MCF 10A (cell line): ENCODE results near the gene NPL. TPM values are rescaled to one million over a fixed set of nuclear protein-coding genes. Genes with fewer than 3 reads are reported as not detected.
A peak's percentile ranks its signal among the peaks of the same experiment; 100 is the strongest.

Experiments used
- BruUV-seq: library from RNA; stranded (reverse); fragments of 400-500 nt; replicated peaks from 2 replicates; lab custom pipeline; 2021; lab: Mats Ljungman, UMichigan
- CTCF ChIA-PET: fragments of 300-600 bp; sonication (Branson Sonifier 250); formaldehyde crosslinking; extraction: SDS; loops from one replicate; lab custom pipeline; 2021; ENCODE audit warnings: antibody characterized with exemption, inconsistent platforms; lab: Yijun Ruan, JAX
- POLR2A ChIA-PET: fragments of 300-600, 350-650 bp; sonication (Branson Sonifier 250); formaldehyde crosslinking; extraction: SDS; loops from one replicate; lab custom pipeline; 2020; ENCODE audit warnings: antibody characterized with exemption, inconsistent platforms; lab: Yijun Ruan, JAX
- DNase-seq: peaks from one replicate; pipeline ENCODE4 v3.0.0-alpha.2; 2018; ENCODE audit not compliant: unreplicated experiment
- H3K27ac Mint-ChIP-seq: one replicate; pipeline ENCODE4 v1.8.0; 2022; ENCODE audit warnings: mild to moderate bottlenecking, low read depth, mixed read lengths; ENCODE audit not compliant: unreplicated experiment
- H3K27me3 Mint-ChIP-seq: one replicate; pipeline ENCODE4 v1.8.0; 2022; ENCODE audit warnings: mixed read lengths; ENCODE audit not compliant: insufficient read depth, unreplicated experiment
- H3K36me3 Mint-ChIP-seq: one replicate; pipeline ENCODE4 v1.8.0; 2022; ENCODE audit warnings: mild to moderate bottlenecking, moderate library complexity, mixed read lengths; ENCODE audit not compliant: insufficient read depth, unreplicated experiment
- H3K4me1 Mint-ChIP-seq: one replicate; pipeline ENCODE4 v1.8.0; 2022; ENCODE audit warnings: mixed read lengths; ENCODE audit not compliant: insufficient read depth, unreplicated experiment
- H3K4me3 Mint-ChIP-seq: one replicate; pipeline ENCODE4 v1.8.0; 2022; ENCODE audit warnings: mild to moderate bottlenecking, moderate library complexity, mixed read lengths; ENCODE audit not compliant: unreplicated experiment
- H3K9me3 Mint-ChIP-seq: one replicate; pipeline ENCODE4 v1.8.0; 2022; ENCODE audit warnings: mixed read lengths; ENCODE audit not compliant: unreplicated experiment
- intact Hi-C: fragments of 100-400 bp; cut with micrococcal nuclease; formaldehyde crosslinking; loops from 2 replicates; pipeline ENCODE4 v1.14.1; 2022
- total RNA-seq: library from RNA; stranded (reverse); gene quantifications from 2 replicates; pipeline ENCODE4 v1.2.3, GENCODE V29; 2022
- TF ChIP-seq, protein P1 (sequence below): fragments of 200-600 bp; IDR thresholded peaks from one replicate; pipeline ENCODE4 v1.8.0; 2022; ENCODE audit warnings: antibody characterized with exemption, mild to moderate bottlenecking; ENCODE audit not compliant: unreplicated experiment

Gene NPL
- total RNA-seq, 1 experiment from 2014 or later, result 6.2 TPM

DNA sequence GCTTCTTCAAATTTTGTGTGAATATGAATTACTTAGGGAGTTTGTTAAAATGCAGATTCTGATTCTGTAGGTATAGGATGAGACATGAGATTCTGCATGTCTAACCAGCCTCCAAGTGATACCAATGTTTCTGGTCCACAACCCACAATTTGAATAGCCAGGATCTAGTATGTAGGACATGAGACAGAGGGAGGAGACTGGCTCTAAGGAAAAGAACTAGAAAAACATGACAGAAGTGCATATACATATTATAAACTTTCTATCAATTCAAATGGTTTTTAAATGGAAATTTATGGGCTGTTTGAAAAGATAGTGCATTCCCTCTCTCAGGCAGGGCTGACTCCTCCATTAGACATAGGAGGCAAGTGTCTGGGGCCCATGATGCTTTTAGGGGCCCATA is 33.9 kb upstream of the NPL start:
- DNase-seq, result no peak
- ChIA-PET CTCF (no interaction called here), POLR2A (interaction anchor here (1.0 kb wide), 1 partner anchor 13 kb away, joined by 4 read pairs; no protein-coding TSS in a partner anchor)
- H3K27me3 Mint-ChIP-seq, result no peaks in the 10 kb centered on the region
- no TSS peak for BruUV-seq
- no peak overlapping the region for H3K27ac Mint-ChIP-seq
- TF ChIP-seq, protein P1, sequence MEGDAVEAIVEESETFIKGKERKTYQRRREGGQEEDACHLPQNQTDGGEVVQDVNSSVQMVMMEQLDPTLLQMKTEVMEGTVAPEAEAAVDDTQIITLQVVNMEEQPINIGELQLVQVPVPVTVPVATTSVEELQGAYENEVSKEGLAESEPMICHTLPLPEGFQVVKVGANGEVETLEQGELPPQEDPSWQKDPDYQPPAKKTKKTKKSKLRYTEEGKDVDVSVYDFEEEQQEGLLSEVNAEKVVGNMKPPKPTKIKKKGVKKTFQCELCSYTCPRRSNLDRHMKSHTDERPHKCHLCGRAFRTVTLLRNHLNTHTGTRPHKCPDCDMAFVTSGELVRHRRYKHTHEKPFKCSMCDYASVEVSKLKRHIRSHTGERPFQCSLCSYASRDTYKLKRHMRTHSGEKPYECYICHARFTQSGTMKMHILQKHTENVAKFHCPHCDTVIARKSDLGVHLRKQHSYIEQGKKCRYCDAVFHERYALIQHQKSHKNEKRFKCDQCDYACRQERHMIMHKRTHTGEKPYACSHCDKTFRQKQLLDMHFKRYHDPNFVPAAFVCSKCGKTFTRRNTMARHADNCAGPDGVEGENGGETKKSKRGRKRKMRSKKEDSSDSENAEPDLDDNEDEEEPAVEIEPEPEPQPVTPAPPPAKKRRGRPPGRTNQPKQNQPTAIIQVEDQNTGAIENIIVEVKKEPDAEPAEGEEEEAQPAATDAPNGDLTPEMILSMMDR, result no peak
- H3K9me3 Mint-ChIP-seq, result no peaks in the 10 kb centered on the region
- no peak overlapping the region for H3K4me3 Mint-ChIP-seq
- H3K36me3 Mint-ChIP-seq, result no peaks in the 10 kb centered on the region
- intact Hi-C loops, result no loop called here
- no peaks in the 10 kb centered on the region for H3K4me1 Mint-ChIP-seq

DNA sequence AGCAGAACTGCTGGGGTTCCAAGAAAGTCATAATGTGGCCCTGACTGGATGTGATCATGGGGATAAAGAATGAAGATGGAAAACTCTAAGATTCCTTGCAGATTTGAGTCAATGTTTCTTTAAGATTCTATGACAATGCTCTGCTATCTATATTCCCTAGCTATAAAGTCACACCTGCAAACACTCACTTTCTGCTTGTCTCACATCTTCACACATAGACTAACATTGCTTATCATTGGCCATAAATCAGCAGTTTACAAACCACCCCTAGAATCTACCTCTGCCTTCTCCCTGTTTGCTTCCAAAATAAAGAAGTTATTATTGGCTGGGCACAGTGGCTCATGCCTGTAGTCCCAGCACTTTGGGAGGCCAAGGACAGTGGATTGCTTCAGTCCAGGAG is 33.1 kb upstream of the NPL start:
- peaks cover 2% of the 10 kb centered on the region for H3K9me3 Mint-ChIP-seq
- TF ChIP-seq, protein P1, result no peak
- no peaks in the 10 kb centered on the region for H3K27me3 Mint-ChIP-seq
- BruUV-seq, result no TSS peak
- intact Hi-C loops, result no loop called here
- ChIA-PET POLR2A (no interaction called here), CTCF (interaction anchor here (0.6 kb wide), 1 partner anchor 313 kb away, joined by 3 read pairs; no protein-coding TSS in a partner anchor)
- H3K27ac Mint-ChIP-seq, result no peak overlapping the region
- H3K4me3 Mint-ChIP-seq, result no peak overlapping the region
- H3K4me1 Mint-ChIP-seq, result peaks cover 3% of the 10 kb centered on the region
- peaks cover 2% of the 10 kb centered on the region for H3K36me3 Mint-ChIP-seq
- DNase-seq, result no peak

DNA sequence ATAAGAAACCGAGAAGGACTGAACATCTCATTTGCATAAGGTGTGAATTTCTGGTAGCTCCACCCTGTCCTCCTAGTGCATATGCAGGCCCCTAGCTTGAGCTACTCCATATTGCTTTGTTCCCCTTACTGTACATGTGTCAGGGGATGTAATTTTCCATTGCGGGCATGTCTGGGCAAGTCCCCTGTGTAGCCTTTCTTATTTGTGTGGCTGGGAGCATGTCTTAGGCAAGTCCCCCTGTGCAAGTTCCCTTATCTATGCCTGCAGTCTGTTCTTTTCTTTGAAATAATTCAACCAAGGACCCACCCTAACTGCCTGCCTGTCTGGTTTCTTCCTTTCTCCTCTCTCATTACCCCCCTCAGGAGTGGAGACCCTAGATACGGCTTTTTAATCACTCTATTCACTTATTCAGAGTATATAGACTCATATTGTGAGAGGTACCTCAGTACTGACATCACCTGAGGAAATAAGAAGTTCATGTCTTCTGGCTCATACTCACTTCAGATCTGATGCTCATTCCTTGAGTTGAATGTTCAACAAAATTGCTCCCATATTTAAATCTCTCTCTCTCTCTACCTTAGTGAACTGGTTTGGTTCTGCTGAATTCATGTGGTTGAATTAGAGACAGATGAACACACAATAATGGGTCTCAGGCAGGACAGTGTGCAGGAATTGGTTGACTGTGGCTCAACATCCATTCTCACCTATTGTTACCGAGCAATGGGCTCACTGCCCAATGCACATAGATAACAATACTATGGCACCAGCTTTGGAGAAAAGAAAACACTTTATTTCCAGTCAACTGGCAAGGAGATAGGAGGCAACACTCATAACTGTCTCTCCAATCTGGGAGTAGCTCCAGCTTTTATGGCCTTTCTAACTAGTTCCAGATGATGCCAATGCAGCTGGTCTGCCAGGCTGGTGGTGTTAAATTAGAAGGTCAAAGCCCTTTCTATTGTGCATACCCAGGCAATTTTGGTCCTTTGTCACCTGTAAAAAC is 27.9 kb upstream of the NPL start:
- H3K4me1 Mint-ChIP-seq, result peaks cover 7% of the 10 kb centered on the region
- ChIA-PET CTCF (interaction anchor here (0.6 to 4.4 kb wide), 6 partner anchors 7 to 308 kb away, joined by 3 to 40 read pairs (median 4); no protein-coding TSS in a partner anchor), POLR2A (interaction anchor here (0.6 to 1.8 kb wide), 6 partner anchors 10 to 268 kb away, joined by 3 to 6 read pairs (median 3); partner anchors contain the start of gene RNASEL)
- H3K27ac Mint-ChIP-seq, result peak overlapping the region; percentile 93
- peaks cover 7% of the 10 kb centered on the region for H3K9me3 Mint-ChIP-seq
- no TSS peak for BruUV-seq
- DNase-seq, result peak; percentile 46
- intact Hi-C loops, result no loop called here
- no peak overlapping the region for H3K4me3 Mint-ChIP-seq
- TF ChIP-seq, protein P1, result no peak
- H3K27me3 Mint-ChIP-seq, result no peaks in the 10 kb centered on the region
- peaks cover 4% of the 10 kb centered on the region for H3K36me3 Mint-ChIP-seq

DNA sequence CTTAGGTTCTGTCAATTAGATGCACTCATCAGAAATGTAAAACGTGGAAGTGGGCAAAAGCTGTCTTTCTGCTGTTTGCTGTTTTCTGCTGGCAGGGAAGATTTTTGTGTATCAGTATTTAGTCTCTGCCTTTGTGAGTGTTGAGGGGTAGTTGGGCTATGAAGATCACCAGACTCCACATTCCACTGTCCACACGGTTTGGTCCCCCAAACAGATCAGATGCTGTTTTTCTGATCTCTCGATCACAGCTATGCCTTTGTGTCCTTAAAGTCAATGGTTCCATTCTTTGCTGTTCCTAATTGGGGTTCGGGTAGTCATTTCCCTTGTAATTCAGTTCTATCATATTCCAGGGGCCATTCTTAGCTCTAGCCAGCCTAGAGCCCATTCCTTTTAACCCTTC is 27.0 kb upstream of the NPL start:
- ChIA-PET CTCF (interaction anchor here (1.2 to 4.4 kb wide), 5 partner anchors 8 to 161 kb away, joined by 4 to 40 read pairs (median 4); no protein-coding TSS in a partner anchor), POLR2A (interaction anchor here (0.6 to 1.8 kb wide), 4 partner anchors 148 to 269 kb away, joined by 3 to 6 read pairs (median 4); partner anchors contain the start of gene RNASEL)
- Mint-ChIP-seq H3K9me3 (peaks cover 7% of the 10 kb centered on the region), H3K36me3 (peaks cover 4% of the 10 kb centered on the region), H3K27me3 (no peaks in the 10 kb centered on the region), H3K27ac (no peak overlapping the region), H3K4me1 (peaks cover 7% of the 10 kb centered on the region), H3K4me3 (no peak overlapping the region)
- TF ChIP-seq, protein P1, result no peak
- no TSS peak for BruUV-seq
- intact Hi-C loops, result no loop called here
- no peak for DNase-seq
